GM23338 (cell line): ENCODE measurements around the gene AKNA. TPM values are rescaled to one million over a fixed set of nuclear protein-coding genes. Genes with fewer than 3 reads are reported as not detected.

Source experiments
- ATAC-seq: fragments of 200-7000 bp; cut with Tn5 transposase; 3 replicates; pipeline ENCODE4 v1.9.1; 2020
- DNase-seq: peaks from one replicate; pipeline ENCODE4 v3.0.0-alpha.2; 2015; ENCODE audit warnings: low spot score
- H2AFZ ChIP-seq: fragments of 200-600 bp; sonication (generic); 2 replicates; pipeline ENCODE4 v1.8.0; 2016; ENCODE audit warnings: antibody characterized with exemption, mild to moderate bottlenecking, moderate library complexity
- H3F3A ChIP-seq: fragments of 200-600 bp; sonication (generic); replicated peaks from 2 replicates; pipeline ENCODE4 v1.8.0; 2017; ENCODE audit warnings: antibody characterized with exemption, mixed run types, low read depth
- H3K27ac ChIP-seq: fragments of 200-600 bp; sonication (generic); 2 replicates; pipeline ENCODE4 v1.6.1; 2016; ENCODE audit warnings: low read depth
- H3K27me3 ChIP-seq: fragments of 200-600 bp; sonication (generic); 2 replicates; pipeline ENCODE4 v1.8.0; 2016; ENCODE audit warnings: mild to moderate bottlenecking, mixed run types, moderate library complexity; ENCODE audit not compliant: insufficient read depth
- H3K36me3 ChIP-seq: fragments of 200-600 bp; sonication (generic); 2 replicates; pipeline ENCODE4 v1.8.0; 2016; ENCODE audit warnings: mild to moderate bottlenecking; ENCODE audit not compliant: insufficient read depth
- H3K4me1 ChIP-seq: fragments of 200-600 bp; sonication (generic); 2 replicates; pipeline ENCODE4 v1.8.0; 2016; ENCODE audit warnings: mild to moderate bottlenecking, moderate library complexity; ENCODE audit not compliant: insufficient read depth
- H3K4me2 ChIP-seq: fragments of 200-600 bp; sonication (generic); 2 replicates; pipeline ENCODE4 v1.7.1; 2017; ENCODE audit warnings: mixed run types
- H3K4me3 ChIP-seq: fragments of 200-600 bp; sonication (generic); 2 replicates; pipeline ENCODE4 v1.6.1; 2016; ENCODE audit warnings: mixed run types
- H3K79me2 ChIP-seq: fragments of 200-600 bp; sonication (generic); replicated peaks from 2 replicates; pipeline ENCODE4 v1.8.0; 2017; ENCODE audit warnings: mild to moderate bottlenecking; ENCODE audit not compliant: insufficient read depth
- H3K9me2 ChIP-seq: fragments of 200-600 bp; sonication (generic); 2 replicates; pipeline ENCODE4 v1.8.0; 2017; ENCODE audit not compliant: insufficient read depth
- H4K20me1 ChIP-seq: fragments of 200-600 bp; sonication (generic); replicated peaks from 2 replicates; pipeline ENCODE4 v1.8.0; 2017; ENCODE audit warnings: mild to moderate bottlenecking; ENCODE audit not compliant: insufficient read depth
- H3K27ac Mint-ChIP-seq: 2 replicates; pipeline ENCODE4 v1.8.0; 2020; ENCODE audit warnings: inconsistent platforms, mild to moderate bottlenecking, moderate library complexity, mixed read lengths
- H3K27me3 Mint-ChIP-seq: 3 replicates; pipeline ENCODE4 v1.8.0; 2022; ENCODE audit warnings: low read depth, mild to moderate bottlenecking, moderate library complexity, mixed read lengths, inconsistent platforms; ENCODE audit not compliant: insufficient read depth, poor library complexity
- H3K36me3 Mint-ChIP-seq: 3 replicates; pipeline ENCODE4 v1.8.0; 2021; ENCODE audit warnings: low read depth, mild to moderate bottlenecking, inconsistent platforms, moderate library complexity, mixed read lengths
- H3K4me1 Mint-ChIP-seq: 3 replicates; pipeline ENCODE4 v1.8.0; 2020; ENCODE audit warnings: mild to moderate bottlenecking, inconsistent platforms, mixed read lengths
- H3K4me3 Mint-ChIP-seq: 3 replicates; pipeline ENCODE4 v1.8.0; 2021; ENCODE audit warnings: moderate library complexity, mild to moderate bottlenecking, inconsistent platforms, mixed read lengths
- H3K9me3 Mint-ChIP-seq: 3 replicates; pipeline ENCODE4 v1.8.0; 2020; ENCODE audit warnings: moderate library complexity, mild to moderate bottlenecking, inconsistent platforms, mixed read lengths
- CREB1 ChIP-seq: fragments of 250-450 bp; sonication (Bioruptor Pico); IDR thresholded peaks from 2 replicates; pipeline ENCODE4 v1.5.0; 2020; ENCODE audit warnings: low read depth, mild to moderate bottlenecking, moderate library complexity
- CTCF ChIP-seq, 2 experiments: fragments of 200-600 bp in 1 of 2; sonication (generic) in 1 of 2; conservative IDR thresholded peaks; 2 replicates each; pipeline versions ENCODE4 v1.5.1 to v1.6.1; 2016 to 2017; ENCODE audit warnings: antibody characterized with exemption in 2 of 2, low read depth in 2 of 2, mild to moderate bottlenecking in 2 of 2, moderate library complexity in 1 of 2
- ETS1 ChIP-seq: IDR thresholded peaks from 2 replicates; pipeline ENCODE4 v1.6.1; 2016; ENCODE audit warnings: antibody characterized with exemption
- EZH2 ChIP-seq: fragments of 200-600 bp; sonication (generic); IDR thresholded peaks from one replicate; pipeline ENCODE4 v1.8.0; 2017; ENCODE audit warnings: antibody characterized with exemption, mild to moderate bottlenecking, low read depth; ENCODE audit not compliant: unreplicated experiment
- EZH2phosphoT487 ChIP-seq: fragments of 200-600 bp; sonication (generic); IDR thresholded peaks from one replicate; pipeline ENCODE4 v1.8.1; 2018; ENCODE audit warnings: antibody characterized with exemption; ENCODE audit not compliant: unreplicated experiment
- JUNB ChIP-seq: IDR thresholded peaks from one replicate; pipeline ENCODE4 v1.6.1; 2016; ENCODE audit warnings: antibody characterized with exemption; ENCODE audit not compliant: unreplicated experiment
- NANOG ChIP-seq: IDR thresholded peaks from 2 replicates; pipeline ENCODE4 v1.6.1; 2016; ENCODE audit warnings: antibody characterized with exemption, borderline replicate concordance
- POLR2AphosphoS5 ChIP-seq: IDR thresholded peaks from 2 replicates; pipeline ENCODE4 v1.6.1; 2016; ENCODE audit warnings: antibody characterized with exemption, low read depth
- REST ChIP-seq: IDR thresholded peaks from one replicate; pipeline ENCODE4 v1.6.1; 2018; ENCODE audit warnings: antibody characterized with exemption; ENCODE audit not compliant: unreplicated experiment
- STAT1 ChIP-seq: IDR thresholded peaks from one replicate; pipeline ENCODE4 v1.6.1; 2016; ENCODE audit warnings: antibody characterized with exemption; ENCODE audit not compliant: unreplicated experiment
- ZNF114 ChIP-seq: fragments of 250-450 bp; sonication (Bioruptor Pico); IDR thresholded peaks from 2 replicates; pipeline ENCODE4 v1.5.0; 2020; ENCODE audit warnings: mild to moderate bottlenecking, moderate library complexity
- ZNF331 ChIP-seq: fragments of 250-450 bp; sonication (Bioruptor Pico); IDR thresholded peaks from 2 replicates; pipeline ENCODE4 v1.5.0; 2020; ENCODE audit warnings: low read depth, mild to moderate bottlenecking, moderate library complexity
- ZNF462 ChIP-seq: fragments of 250-450 bp; sonication (Bioruptor Pico); IDR thresholded peaks from 2 replicates; pipeline ENCODE4 v1.5.0; 2020; ENCODE audit warnings: mild to moderate bottlenecking, moderate library complexity
- polyA plus RNA-seq: library from polyadenylated mRNA; unstranded; fragments of >200 nt; fragmentation: Nextera tagmentation; extraction: Ambion mirVana; gene quantifications from 2 replicates; pipeline ENCODE4 v1.2.1, GENCODE V29; 2016
- total RNA-seq: library from RNA; depleted of rRNA; stranded (reverse); fragments of >200 nt; shearing (Covaris generic); gene quantifications from 2 replicates; pipeline ENCODE4 v1.2.3, GENCODE V29; 2014

Gene AKNA
- total and polyA plus RNA-seq, 2 experiments from 2014 or later = 9.0 to 28.1 TPM

GRCh38 chr9:114287763-114288192 is 100.0 kb downstream of the AKNA start:
- ATAC-seq = no peak; the same call in 2 of the 3 replicates
- no peaks in the 10 kb centered on the region for H3K27me3 Mint-ChIP-seq
- peaks cover 8% of the 10 kb centered on the region for H3K36me3 Mint-ChIP-seq
- Histone ChIP-seq H3F3A (no peaks in the 10 kb centered on the region), H2AFZ (no peak overlapping the region), H3K4me1 (peaks cover 7% of the 10 kb centered on the region), H3K27ac (no peak overlapping the region), H4K20me1 (no peaks in the 10 kb centered on the region), H3K9me2 (no peaks in the 10 kb centered on the region), H3K4me2 (no peak overlapping the region), H3K27me3 (no peaks in the 10 kb centered on the region), H3K4me3 (no peak overlapping the region), H3K79me2 (no peaks in the 10 kb centered on the region), H3K36me3 (peaks cover 7% of the 10 kb centered on the region; the same call in 1 of the 2 replicates)
- H3K4me3 Mint-ChIP-seq = no peak overlapping the region
- DNase-seq = no peak
- peak overlapping the region; percentile 81; the same call in 1 of the 2 replicates for H3K27ac Mint-ChIP-seq
- H3K4me1 Mint-ChIP-seq = peaks cover 23% of the 10 kb centered on the region
- no peaks in the 10 kb centered on the region; the same call in 2 of the 3 replicates for H3K9me3 Mint-ChIP-seq
- no peak for TF ChIP-seq CREB1 (CRISPR knock-in tag)
- TF ChIP-seq JUNB = no peak
- TF ChIP-seq EZH2 = no peak
- TF ChIP-seq ZNF462 = no peak
- no peak for TF ChIP-seq ZNF331
- TF ChIP-seq REST = no peak
- TF ChIP-seq POLR2AphosphoS5 = no peak
- no peak for TF ChIP-seq ETS1
- TF ChIP-seq NANOG = no peak
- no peak for TF ChIP-seq ZNF114 (CRISPR knock-in tag)
- TF ChIP-seq EZH2phosphoT487 = no peak
- no peak for TF ChIP-seq STAT1
- TF ChIP-seq CTCF (conservative IDR thresholded peaks at IDR 0.05; ENCODE audit: low read depth in 2 of 2) = no peak
